Iris pigment epithelial cell (primary cell): ENCODE results near the gene CUEDC2.

Source experiments
- DNase-seq: peaks from one replicate; pipeline ENCODE4 v3.0.0-alpha.2; 2011; ENCODE audit warnings: low read depth

Gene CUEDC2

DNA sequence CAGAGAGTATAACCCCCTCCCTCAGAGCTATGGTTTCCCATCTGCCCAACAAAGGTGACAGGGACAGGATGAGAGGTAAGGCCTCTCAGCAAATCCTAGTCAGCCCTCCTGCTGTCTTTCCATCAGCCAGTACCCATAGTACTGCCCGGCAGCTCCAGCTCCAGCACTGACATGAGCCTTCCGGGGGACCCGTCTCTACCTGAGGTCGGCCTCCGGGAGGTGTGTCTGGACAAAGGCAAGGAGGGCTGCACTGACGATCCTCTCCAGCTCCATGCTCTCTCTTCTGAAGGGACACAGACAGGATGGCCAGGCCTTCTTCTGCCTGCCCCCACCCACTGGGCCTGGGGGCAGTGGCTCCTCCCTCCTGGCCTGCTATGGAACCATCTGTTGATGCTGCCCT lies 7.5 kb downstream of the CUEDC2 start:
- no peak for DNase-seq

DNA sequence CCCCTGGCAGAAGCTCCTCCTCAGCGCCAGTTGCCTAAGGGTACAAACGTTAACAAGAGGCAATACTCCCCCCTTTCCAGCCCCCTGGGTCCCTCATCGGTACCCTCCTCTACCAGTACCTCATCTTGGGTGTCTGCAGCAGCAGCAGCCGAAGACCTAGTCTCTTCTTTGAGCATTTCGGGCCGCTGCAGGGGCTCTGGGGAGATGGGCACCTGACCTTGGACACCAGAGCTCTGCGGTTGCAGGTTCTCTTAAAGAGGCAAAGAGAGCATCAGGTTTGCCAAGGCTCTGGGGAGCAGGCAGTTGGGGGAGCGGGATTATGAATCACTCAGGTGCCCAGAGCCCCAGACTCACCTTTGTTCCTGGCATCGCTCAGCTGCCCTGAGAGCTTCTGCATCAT lies 8.2 kb downstream of the CUEDC2 start:
- DNase-seq = no peak

DNA sequence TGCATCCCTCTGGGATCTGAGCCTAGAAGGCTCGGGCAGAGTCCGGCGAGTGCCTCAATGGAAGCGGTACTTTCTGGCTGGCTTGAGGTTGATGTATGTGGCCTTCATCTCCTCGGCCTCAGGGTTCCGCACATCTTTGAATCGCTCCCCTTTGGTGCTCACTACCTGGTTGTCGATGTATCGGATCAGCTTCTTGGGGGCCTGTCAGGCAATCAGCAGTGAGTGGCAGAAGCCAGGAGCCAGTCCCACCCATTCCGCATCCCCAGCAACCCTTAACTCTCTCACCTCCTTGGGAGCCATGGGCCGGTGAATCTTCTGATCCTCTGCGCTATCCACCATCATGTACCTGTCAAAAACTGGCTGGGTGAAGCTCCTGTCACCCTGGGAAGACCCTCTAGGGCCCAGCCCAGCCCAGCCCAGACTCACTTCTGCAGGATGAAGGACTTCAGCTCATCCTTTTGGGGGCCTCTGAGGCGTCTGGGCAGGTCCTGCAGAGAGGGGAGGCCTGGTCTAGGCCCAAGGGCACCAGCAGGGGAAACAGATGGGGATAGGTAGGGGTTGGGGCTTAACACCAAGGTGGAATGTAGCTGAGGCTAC lies 8.9 kb downstream of the CUEDC2 start:
- no peak for DNase-seq

DNA sequence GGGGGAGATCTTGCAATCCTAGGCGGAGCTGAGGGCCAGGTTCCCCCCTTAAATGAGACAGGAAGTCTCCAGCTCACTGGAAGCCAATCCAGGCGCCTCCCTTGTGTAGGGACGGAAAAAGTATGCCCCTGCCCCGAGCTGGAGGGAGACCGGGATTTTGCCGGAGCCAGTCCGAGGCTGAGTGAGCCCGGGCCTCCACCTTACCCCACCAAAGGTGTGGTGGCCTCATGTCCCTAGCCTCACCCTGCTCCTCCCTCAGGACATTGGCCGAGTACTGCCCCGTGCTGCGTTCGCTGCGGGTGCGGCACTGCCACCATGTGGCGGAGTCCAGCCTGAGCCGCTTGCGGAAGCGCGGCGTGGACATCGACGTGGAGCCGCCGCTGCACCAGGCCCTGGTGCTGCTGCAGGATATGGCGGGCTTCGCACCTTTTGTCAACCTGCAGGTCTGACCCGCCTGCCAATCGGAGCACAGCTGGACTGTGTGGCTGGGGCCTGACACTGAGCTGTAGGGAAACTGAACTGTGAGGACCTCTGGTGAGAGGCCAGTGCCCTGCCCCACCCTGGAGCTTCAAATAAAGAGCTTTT lies 9.7 kb downstream of the CUEDC2 start:
- peak; percentile 79 for DNase-seq

DNA sequence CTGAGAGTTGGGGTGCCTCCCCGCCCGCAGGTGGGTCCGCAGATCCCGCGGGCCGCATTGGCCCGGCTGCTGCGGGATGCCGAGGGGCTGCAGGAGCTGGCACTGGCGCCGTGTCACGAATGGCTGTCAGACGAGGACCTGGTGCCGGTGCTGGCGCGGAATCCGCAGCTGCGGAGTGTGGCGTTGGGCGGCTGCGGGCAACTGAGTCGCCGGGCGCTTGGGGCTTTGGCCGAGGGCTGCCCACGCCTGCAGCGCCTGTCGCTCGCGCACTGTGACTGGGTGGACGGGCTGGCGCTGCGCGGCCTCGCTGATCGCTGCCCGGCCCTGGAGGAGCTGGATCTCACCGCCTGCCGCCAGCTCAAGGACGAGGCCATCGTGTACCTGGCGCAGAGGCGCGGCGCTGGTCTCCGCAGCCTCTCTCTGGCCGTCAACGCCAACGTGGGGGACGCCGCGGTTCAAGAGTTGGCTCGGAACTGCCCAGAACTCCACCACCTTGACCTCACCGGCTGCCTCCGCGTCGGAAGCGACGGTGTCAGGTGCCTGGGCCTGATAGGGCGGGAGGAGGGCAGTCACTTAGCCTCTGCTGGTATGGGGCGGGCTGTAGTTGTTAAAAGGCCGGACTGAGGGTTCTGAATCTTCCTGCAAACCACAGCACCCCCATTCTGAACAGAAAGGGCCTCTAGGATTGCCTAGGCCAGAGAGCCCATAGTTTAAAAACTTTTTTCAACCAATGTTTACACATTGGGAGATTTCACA lies 10.4 kb downstream of the CUEDC2 start:
- DNase-seq = peak; percentile 20

DNA sequence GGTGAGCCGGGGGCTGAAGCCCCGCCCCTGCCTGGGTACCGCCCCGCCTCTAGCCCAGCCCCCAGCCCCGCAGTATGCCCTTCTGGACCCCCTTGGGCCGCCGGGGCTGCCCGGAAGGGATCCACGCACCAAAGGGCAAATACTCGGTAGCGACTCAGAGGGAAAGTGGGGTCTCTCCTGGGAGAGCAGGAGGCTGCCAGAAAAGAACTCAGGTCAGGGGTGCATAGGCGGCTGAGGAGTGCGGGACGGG lies 10.9 kb downstream of the CUEDC2 start:
- DNase-seq = no peak

DNA sequence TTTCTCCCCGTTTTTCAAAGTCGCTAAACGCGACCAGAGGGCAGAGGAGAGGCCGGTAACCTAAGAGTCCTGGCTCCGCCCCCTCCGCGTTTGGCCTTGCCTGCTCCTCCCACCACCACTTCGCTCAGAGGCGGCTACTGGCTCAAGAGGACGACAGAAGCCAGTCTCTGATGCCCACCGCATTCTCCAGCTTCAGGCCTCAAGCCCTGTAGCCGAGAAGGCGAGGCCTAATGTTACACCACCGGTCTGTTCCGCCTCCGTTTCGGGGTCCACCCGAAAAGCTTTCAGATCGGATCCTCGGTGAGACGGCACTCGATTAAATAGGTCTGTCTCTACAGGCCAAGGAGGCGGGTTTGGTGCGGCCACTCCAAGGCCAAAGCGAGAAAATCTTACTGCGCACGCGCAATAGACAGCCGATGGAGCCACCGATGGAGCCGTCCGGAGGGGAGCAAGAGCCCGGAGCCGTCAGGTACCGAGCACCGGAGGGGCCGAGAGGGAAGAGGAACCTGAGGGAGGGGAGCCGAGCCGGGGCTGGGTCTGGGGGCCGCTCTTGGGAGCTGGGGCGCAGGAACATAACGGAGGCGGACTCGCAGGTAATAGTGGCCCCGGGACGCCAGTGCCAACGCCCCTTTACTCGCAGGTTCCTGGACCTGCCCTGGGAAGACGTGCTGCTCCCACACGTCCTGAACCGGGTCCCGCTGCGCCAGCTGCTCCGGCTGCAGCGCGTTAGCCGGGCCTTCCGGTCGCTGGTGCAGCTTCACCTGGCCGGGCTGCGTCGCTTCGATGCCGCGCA lies 11.5 kb downstream of the CUEDC2 start, which contains the start of gene FBXL15:
FBXL15 (plus strand) TSS at position 123 of the 793 bp plus-strand sequence; CDS start at position 417, 294 bp downstream.
- peak; percentile 94 for DNase-seq

DNA sequence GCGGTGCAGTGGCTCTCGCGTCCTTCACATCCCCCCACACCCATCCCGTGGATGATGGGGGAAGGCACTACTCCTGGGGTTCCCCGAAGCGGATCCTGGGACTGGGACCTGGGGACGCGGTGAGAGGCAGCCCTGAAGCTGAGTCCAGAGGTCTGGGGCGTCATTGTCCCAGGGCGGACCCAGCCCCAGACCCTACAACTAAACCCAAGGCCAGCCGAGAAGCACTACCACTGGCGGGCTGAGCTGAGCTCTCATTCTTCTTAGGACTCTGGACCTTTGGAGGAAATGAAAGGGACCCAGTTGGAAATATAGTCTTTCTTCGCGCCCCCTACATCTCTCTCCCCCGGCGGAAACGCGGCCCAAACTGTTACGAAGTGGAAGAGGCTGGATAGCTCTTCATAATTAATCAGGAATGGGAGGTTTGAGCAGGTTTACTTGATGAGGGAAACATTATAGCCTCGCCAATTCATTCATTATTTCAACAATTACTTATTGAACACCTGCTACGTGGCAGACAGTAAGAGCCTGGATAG lies 12.1 kb downstream of the CUEDC2 start:
- no peak for DNase-seq

DNA sequence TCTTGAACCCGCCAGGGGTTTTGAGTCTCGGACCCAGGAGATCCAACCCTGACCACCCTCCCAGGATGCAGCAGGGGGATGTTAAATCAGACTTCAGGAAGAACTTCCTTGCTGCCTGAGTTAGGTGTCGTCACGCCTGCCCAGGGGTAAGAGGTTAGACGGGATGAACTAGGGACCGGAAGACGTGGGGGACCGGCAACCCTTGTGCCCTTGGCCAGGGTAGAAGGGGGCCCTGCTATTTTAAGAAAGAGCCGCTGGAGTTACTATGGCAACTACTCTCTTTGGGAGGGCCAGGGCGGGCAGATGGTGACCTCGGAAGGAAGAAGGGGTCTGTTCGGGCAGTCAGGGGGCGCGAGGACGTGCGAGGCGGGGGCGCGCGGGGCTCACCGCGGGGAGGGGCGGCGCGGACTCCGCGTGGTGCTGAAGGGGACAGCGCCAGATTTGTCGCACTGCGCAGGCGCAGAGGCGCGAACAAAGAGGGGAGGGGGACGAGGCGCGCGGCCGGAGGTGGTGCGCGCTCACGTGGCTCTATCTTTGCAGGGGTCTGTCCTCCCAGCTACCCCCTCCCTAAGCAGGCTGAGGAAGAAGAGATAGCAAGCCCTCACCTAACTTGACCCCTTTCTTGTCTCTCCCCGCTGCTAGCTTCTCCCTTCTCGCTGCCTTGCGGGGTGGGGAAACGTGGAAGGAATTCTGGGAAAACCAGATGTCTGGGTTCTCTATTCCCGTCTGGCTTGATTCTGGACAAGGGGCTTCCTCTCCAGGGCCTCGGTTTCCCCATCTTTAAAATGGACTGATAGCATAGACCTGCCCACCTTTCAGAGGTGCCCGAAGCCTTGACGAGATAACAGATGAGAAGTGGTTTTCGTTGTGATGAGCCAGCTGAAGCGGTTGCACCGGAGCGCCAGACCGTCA lies 12.8 kb downstream of the CUEDC2 start:
- DNase-seq = no peak

DNA sequence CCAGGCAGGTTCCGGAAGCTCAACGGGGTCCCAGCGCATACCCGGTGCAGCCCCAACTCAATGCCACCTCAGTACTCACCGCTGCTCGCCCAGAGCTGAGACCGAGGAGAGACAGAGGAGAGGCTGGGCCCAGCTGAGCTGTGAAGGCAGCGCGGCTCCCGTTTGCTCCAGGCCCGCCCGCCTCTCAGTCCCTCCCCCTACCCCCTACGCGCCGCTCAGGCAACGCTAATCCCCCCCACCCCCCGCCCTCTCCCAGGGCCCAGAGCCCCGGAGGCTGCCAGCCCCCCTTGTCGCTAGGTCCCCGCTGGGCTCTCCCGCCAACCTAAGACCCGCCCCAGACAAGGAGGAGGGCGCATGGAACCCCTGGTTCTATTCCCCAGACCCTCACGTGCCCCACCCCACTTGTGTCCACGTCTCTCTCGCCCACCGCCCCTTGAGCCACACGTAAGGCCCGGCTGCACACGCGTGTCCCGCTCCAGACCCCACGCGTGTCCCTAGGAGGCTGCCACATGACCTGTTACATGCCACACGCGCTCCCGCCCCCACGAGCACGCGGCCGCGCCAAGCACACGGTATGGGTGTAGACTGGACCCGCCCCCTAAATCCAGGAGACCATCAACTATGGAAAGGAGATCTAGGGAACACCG lies 13.6 kb downstream of the CUEDC2 start, which contains the start of gene PSD:
PSD (minus strand) TSS at position 164 of the 647 bp plus-strand sequence. CDS start 1,747 bp downstream, outside the sequence.
- no peak for DNase-seq

DNA sequence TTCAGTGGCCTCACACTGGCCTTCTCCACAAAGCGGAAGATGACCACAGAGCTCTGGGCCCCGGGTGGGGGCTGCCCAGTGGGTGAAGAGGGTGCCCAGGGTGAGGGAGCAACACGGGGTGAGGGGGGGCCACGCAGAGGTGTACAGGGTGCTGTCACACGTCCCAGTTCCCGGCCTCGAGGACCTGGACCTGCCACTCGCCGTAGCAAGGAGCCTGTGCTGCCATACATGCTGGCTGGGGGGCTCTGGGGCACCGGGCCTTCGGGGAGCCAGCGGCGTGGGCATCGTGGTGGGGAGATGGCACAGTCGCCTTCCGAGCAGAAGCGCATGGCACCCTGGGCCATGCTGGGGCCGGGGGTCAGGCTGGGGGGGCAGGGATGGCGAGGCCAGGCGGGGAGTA lies 15.7 kb downstream of the CUEDC2 start:
- no peak for DNase-seq

DNA sequence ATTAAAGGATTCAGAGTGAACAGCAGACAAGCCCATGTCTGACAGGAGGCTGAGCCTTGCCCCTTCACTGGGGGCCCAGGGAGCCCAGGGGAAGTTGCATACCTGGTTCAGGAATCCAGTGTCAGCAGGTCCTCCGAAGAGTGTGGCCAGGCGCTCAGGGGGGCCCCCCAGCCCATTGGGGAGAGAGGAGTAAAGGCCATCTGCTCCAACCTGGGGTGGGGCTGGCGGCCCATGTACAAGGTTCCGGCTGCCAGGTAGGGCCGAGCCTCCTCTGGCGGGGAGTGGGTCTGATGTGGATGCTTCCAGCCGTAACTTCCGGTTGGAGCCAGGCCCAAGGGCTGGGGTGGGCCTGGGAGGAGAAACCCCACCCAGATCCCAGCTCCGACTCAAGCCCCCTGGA lies 16.1 kb downstream of the CUEDC2 start:
- no peak for DNase-seq

DNA sequence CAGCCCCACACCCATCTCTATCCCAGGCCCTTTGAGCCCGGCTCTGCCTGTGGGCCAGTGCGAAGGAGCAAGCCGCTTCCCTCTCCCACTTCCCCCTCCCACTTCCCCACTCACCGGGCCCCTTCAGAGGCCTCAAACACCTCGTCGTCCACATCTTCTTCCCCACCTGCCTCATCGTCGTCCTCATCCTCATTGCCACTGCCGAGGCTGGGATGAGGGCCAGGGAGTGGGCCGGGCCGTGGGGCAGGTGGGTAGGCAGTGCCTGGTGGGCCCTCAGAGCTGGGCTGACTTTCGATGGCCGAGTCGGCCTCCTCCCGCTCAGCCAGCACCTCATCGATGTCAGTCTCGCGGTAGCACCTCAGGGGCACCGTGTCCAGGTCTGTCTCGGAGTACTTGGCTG lies 17.6 kb downstream of the CUEDC2 start:
- no peak for DNase-seq

DNA sequence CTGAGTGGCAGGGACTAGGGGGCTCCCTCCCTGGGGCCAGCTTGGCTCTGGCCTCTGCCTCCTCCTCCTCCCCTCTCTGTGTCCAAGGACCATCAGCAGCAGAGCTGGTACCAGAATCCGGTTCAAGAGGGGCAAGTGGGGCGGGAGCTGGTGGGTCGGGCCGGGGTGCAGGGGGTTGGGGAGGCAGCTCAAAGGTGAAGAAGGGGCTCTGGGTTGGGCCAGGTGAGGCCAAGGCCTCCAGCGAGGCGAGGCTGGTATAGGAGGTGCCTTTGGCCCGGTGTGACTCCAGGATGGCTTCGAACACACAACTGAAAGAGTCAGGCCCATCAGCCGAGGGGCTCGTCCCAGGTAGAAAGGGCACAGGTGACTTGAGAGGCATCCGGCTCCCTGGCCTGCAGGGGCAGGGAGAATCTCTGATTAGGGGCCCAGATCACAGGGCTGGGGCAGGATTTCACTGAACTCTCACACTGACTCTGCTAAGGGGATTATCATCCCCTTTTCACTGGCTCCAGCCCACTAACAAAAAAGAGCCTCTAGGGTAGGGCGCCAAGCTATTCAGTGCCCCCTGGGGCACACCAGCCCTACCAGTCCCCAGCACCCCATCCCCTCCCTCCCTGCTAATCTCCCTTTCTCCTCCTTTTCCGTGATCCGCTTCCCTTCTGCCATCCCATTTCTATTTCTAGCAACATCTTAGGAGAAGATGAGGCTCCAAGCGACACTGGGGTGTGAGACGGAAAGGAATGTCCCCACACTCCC lies 18.4 kb downstream of the CUEDC2 start:
- no peak for DNase-seq

DNA sequence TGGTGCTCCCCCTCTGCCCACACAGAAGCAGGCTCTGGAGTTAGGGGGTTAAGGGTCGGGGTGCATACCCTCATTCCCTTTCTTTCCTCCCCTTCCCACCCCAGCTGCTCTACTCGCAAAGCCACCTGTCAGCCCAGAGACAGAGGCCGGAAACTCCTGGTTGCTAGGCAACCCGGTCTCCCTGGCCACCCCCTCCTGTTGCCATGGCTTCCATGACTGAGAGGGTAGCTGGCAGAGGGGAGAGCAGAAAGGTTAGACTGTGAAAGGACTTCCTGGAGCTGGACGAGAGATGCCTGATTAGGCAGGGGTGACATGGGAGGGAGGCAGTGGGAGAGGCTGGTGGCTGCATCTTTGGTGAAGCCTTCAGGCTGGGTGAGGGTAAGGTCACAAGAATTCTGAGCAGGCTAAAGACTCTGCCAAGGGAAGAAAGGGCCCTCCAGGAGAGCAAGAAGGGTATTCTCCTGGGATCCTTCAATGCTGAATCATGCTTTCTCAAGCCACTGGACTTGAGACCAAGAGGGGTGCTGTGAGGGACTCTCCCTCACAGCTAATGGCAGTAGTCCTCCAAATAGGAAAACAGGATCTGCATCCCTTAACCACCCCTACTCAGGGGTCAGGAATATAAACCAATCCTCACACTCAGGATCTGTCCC lies 19.2 kb downstream of the CUEDC2 start:
- no peak for DNase-seq

DNA sequence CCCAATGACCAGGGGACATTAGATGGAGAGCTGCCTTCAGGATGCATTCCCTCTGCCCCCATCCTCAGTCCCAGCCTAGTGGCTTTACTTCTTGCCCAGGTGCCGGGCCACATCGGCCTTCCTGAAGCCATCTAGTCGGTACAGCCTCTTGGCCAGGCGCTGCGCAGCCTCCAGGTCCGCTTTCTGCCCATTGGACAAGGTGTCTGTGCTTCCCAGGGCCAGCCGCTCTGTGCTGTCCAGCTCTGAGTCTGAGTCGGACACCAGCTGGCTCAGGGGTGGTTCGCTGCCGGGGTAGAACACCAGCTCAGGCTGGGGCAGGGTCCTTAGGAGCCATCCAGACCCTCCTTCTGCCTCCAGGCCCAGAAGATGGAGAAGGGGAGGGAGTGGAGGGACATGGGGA lies 20.1 kb downstream of the CUEDC2 start:
- DNase-seq = no peak

DNA sequence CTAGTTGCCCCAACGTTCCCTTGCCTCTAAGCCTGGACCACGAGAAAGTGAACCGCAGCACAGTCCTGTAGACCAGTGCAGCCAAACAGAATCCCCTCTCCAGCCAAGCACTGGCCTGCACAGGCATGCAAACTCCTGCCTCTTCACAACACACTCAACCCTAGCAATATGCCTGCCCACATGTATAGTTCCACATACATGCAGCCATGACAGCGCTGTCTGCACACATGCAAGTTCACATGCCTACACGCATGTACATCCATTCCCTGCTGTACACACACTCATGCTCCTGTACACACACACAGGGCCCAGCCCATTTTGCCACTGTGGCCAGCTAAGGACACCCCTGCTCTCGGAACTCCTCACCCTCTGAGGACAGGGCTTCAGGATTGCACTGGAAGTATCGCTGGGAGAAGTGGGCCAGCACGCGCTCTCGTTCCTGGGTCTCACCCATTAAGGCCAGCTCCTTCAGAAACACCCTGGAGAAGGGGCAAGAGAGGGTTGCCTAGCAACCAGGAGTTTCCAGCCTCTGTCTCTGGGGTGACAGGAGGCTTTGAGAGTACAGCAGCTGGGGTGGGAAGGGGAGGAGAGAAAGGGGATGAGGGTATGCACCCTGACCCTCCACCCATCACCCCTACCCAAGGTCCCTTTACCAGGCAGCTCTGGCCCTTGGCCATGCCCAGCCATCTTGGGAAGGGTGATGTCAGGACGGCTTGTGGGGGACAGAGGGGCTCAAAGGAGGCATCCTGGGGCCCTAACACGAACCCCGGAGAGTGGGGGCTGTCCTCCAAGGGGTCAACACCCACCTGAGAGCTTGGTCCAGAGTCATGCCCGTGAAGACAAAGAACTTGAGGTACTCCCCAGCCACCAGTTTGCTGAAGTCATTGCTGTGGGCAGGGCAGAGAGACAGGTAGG lies 20.8 kb downstream of the CUEDC2 start:
- no peak for DNase-seq

DNA sequence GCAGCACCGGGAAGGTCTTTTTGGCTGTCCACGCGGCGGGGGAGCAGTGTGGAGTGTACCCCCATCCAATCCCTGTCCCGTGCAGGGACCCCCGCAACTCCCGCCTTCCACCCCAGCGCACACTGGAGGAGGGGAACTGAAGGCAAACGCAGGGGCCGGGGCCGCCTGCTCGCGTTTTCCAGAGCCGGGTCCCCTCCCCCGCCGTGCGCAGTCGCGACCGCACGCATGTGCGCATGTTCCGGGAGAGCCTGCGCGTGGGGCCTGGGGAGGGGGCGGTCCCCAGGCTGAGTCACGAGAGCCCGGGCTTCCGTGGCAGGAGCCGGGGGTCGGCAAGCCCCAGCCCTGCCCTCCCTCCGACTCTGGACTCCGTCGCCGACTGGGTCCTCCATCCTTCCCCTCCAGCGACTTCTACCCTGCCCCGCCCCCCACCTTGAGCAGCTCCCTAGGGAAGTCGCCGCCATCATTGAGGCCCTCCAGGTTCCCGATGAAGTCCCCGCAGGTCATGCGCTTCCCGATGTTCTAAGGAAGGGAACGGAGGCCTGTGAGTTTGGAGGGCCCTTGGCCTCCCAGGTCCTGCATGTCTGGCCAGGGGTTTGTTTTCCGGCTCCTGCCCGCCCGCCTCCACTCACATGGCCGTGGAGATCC lies 21.8 kb downstream of the CUEDC2 start:
- DNase-seq = peak; percentile 31
